WTC11 (cell line): ENCODE data around the gene TFEB. TPM values are rescaled to one million over a fixed set of nuclear protein-coding genes. Genes with fewer than 3 reads are reported as not detected.

ENCODE experiments used
- ATAC-seq: fragments of 200-7000 bp; cut with Tn5 transposase; 2 replicates; pipeline ENCODE4 v1.10.0; 2021; ENCODE audit warnings: mild to moderate bottlenecking, moderate library complexity
- CTCF ChIA-PET: fragments of 300-600 bp; sonication (Branson Sonifier 250); formaldehyde crosslinking; loops from one replicate; lab custom pipeline; 2021; ENCODE audit warnings: antibody characterized with exemption; lab: Charles Lee
- POLR2A ChIA-PET: fragments of 350-600 bp; sonication (Branson Sonifier 250); formaldehyde crosslinking; loops from one replicate; lab custom pipeline; 2021; ENCODE audit warnings: antibody characterized with exemption; lab: Charles Lee
- DNase-seq: peaks from one replicate; pipeline ENCODE4 v3.0.0; 2021; ENCODE audit warnings: low spot score
- H3K27ac Mint-ChIP-seq: 2 replicates; pipeline ENCODE4 v1.8.0; 2021; ENCODE audit warnings: mixed read lengths
- H3K27me3 Mint-ChIP-seq: 2 replicates; pipeline ENCODE4 v1.8.0; 2021; ENCODE audit warnings: low read depth, mild to moderate bottlenecking, moderate library complexity, mixed read lengths
- H3K36me3 Mint-ChIP-seq: 2 replicates; pipeline ENCODE4 v1.8.0; 2021; ENCODE audit warnings: mixed read lengths
- H3K4me1 Mint-ChIP-seq: 2 replicates; pipeline ENCODE4 v1.8.0; 2022; ENCODE audit warnings: mixed read lengths
- H3K4me3 Mint-ChIP-seq: 2 replicates; pipeline ENCODE4 v1.8.0; 2021; ENCODE audit warnings: mild to moderate bottlenecking, moderate library complexity, mixed read lengths
- H3K9me3 Mint-ChIP-seq: 2 replicates; pipeline ENCODE4 v1.8.0; 2021; ENCODE audit warnings: mixed read lengths
- E2F1 ChIP-seq: sonication (generic); formaldehyde crosslinking; IDR thresholded peaks from 2 replicates; pipeline ENCODE4 v1.8.0; 2022; ENCODE audit warnings: mild to moderate bottlenecking, missing genetic modification reagents
- E2F4 ChIP-seq: sonication (generic); formaldehyde crosslinking; IDR thresholded peaks from 2 replicates; pipeline ENCODE4 v1.8.1; 2022; ENCODE audit warnings: low read depth, mild to moderate bottlenecking, moderate library complexity, missing genetic modification reagents, borderline replicate concordance
- EMX1 ChIP-seq: fragments of 250-450 bp; sonication (Bioruptor Pico); IDR thresholded peaks from 2 replicates; pipeline ENCODE4 v1.8.0; 2021; ENCODE audit warnings: mild to moderate bottlenecking
- FOXP1 ChIP-seq: sonication (generic); formaldehyde crosslinking; IDR thresholded peaks from 2 replicates; pipeline ENCODE4 v1.8.0; 2022; ENCODE audit warnings: missing genetic modification reagents, mild to moderate bottlenecking, moderate library complexity, borderline replicate concordance
- GABPB1 ChIP-seq: sonication (generic); formaldehyde crosslinking; IDR thresholded peaks from 2 replicates; pipeline ENCODE4 v1.8.1; 2023; ENCODE audit warnings: mild to moderate bottlenecking, missing genetic modification reagents
- MXD4 ChIP-seq: fragments of 250-450 bp; sonication (Bioruptor Pico); IDR thresholded peaks from 2 replicates; pipeline ENCODE4 v1.8.0; 2021; ENCODE audit warnings: mild to moderate bottlenecking, moderate library complexity, borderline replicate concordance
- NR3C1 ChIP-seq: sonication (generic); formaldehyde crosslinking; conservative IDR thresholded peaks from 2 replicates; pipeline ENCODE4 v1.8.1; 2023; ENCODE audit warnings: low read depth, mild to moderate bottlenecking, missing genetic modification reagents
- PRRX2 ChIP-seq: fragments of 250-450 bp; sonication (Bioruptor Pico); IDR thresholded peaks from 2 replicates; pipeline ENCODE4 v1.8.0; 2021; ENCODE audit warnings: mild to moderate bottlenecking
- SMAD4 ChIP-seq: sonication (generic); formaldehyde crosslinking; IDR thresholded peaks from 2 replicates; pipeline ENCODE4 v1.8.0; 2022; ENCODE audit warnings: mild to moderate bottlenecking, missing genetic modification reagents
- STAT6 ChIP-seq: sonication (generic); formaldehyde crosslinking; conservative IDR thresholded peaks from 2 replicates; pipeline ENCODE4 v1.8.1; 2023; ENCODE audit warnings: mild to moderate bottlenecking, low read depth, missing genetic modification reagents, moderate library complexity
- TP53 ChIP-seq: sonication (generic); formaldehyde crosslinking; IDR thresholded peaks from 2 replicates; pipeline ENCODE4 v1.8.1; 2023; ENCODE audit warnings: mild to moderate bottlenecking, missing genetic modification reagents
- USF2 ChIP-seq: sonication (generic); formaldehyde crosslinking; IDR thresholded peaks from 2 replicates; pipeline ENCODE4 v1.8.1; 2023; ENCODE audit warnings: mild to moderate bottlenecking, missing genetic modification reagents, moderate library complexity
- ZNF121 ChIP-seq: sonication (generic); formaldehyde crosslinking; IDR thresholded peaks from 2 replicates; pipeline ENCODE4 v1.8.0; 2023; ENCODE audit warnings: missing genetic modification reagents
- ZNF263 ChIP-seq: sonication (generic); formaldehyde crosslinking; IDR thresholded peaks from 2 replicates; pipeline ENCODE4 v1.8.1; 2022; ENCODE audit warnings: low read depth, mild to moderate bottlenecking, moderate library complexity, missing genetic modification reagents
- ZNF317 ChIP-seq: sonication (generic); formaldehyde crosslinking; IDR thresholded peaks from 2 replicates; pipeline ENCODE4 v1.8.1; 2023; ENCODE audit warnings: low read depth, mild to moderate bottlenecking, moderate library complexity, missing genetic modification reagents, borderline replicate concordance
- ZNF423 ChIP-seq: fragments of 250-450 bp; sonication (Bioruptor Pico); IDR thresholded peaks from 2 replicates; pipeline ENCODE4 v2.1.2; 2022; ENCODE audit warnings: mild to moderate bottlenecking, moderate library complexity
- total RNA-seq: library from RNA; stranded (reverse); gene quantifications from 3 replicates; pipeline ENCODE4 v1.2.3, GENCODE V29; 2021

The TFEB gene
- total RNA-seq, 1 experiment from 2014 or later: 3.9 TPM

GRCh38 chr6:41723530-41724227, 11.7 kb downstream of the TFEB start:
- Mint-ChIP-seq H3K27ac (peak overlapping the region; percentile 60; the same call in 1 of the 2 replicates), H3K27me3 (no peaks in the 10 kb centered on the region), H3K9me3 (no peaks in the 10 kb centered on the region), H3K4me1 (peaks cover 23% of the 10 kb centered on the region), H3K36me3 (no peaks in the 10 kb centered on the region), H3K4me3 (no peak overlapping the region)
- ChIA-PET POLR2A (interaction anchor here (1.0 kb wide), 1 partner anchor 11 kb away, joined by 4 read pairs; no protein-coding TSS in a partner anchor), CTCF (interaction anchor here (1.3 to 2.0 kb wide), 5 partner anchors 10 to 64 kb away, joined by 3 to 11 read pairs (median 7); partner anchors contain the start of gene TOMM6)
- DNase-seq (peak; percentile 36), ATAC-seq (peak; percentile 86)
- TF ChIP-seq ZNF263 (CRISPR knock-in tag) (0 out of 2 replicates have a peak, but pooled peaks have one; percentile 27), TP53 (CRISPR knock-in tag) (no peak), GABPB1 (peak; percentile 79), ZNF317 (no peak), ZNF121 (CRISPR knock-in tag) (no peak)

- Mint-ChIP-seq H3K4me3 (no peak overlapping the region), H3K36me3 (no peaks in the 10 kb centered on the region), H3K27me3 (no peaks in the 10 kb centered on the region), H3K4me1 (peaks cover 17% of the 10 kb centered on the region), H3K9me3 (no peaks in the 10 kb centered on the region), H3K27ac (no peak overlapping the region)
- CTCF ChIA-PET: interaction anchor here (1.2 to 2.0 kb wide), 6 partner anchors 11 to 65 kb away, joined by 3 to 11 read pairs (median 6); partner anchors contain the start of genes FRS3 and TOMM6
- ATAC-seq (no peak), DNase-seq (no peak)
- POLR2A ChIA-PET: interaction anchor here (1.0 kb wide), 1 partner anchor 11 kb away, joined by 4 read pairs; no protein-coding TSS in a partner anchor
- TF ChIP-seq NR3C1 (CRISPR knock-in tag) (no peak), PRRX2 (CRISPR knock-in tag) (no peak)
Measured at GRCh38 chr6:41722969-41723529, 12.4 kb downstream of the TFEB start.

- DNase-seq: no peak
- Mint-ChIP-seq H3K4me3 (no peak overlapping the region), H3K36me3 (no peaks in the 10 kb centered on the region), H3K27me3 (no peaks in the 10 kb centered on the region), H3K4me1 (peaks cover 16% of the 10 kb centered on the region), H3K9me3 (no peaks in the 10 kb centered on the region), H3K27ac (no peak overlapping the region)
- TF ChIP-seq E2F4 (CRISPR knock-in tag) (no peak), ZNF423 (CRISPR knock-in tag) (no peak), E2F1 (CRISPR knock-in tag) (no peak), MXD4 (CRISPR knock-in tag) (no peak)
- POLR2A ChIA-PET: no interaction called here
- CTCF ChIA-PET: interaction anchor here (1.1 to 2.0 kb wide), 3 partner anchors 15 to 354 kb away, joined by 3 to 11 read pairs (median 3); partner anchors contain the start of gene FRS3
- ATAC-seq: no peak
Measured at GRCh38 chr6:41721414-41721813, 14.0 kb downstream of the TFEB start.

DNA sequence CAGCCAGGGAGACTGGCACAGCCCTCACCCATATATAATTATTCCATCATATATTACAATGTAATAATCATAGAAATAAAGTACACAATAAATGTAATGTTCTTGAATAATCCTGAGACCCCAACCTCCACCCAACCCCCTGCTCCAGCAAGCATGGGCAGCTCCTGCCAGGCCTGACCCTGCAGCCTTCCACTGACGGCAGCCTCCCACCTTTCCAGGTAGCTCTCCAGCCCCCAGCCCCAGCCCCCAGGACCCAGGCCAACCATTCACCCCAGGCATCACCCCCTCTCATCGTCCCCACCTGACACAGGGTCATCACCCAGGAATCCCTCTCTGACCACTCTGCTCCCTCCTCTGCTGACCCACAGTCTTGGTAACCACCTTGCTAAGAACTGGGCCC, 14.6 kb downstream of the TFEB start:
- CTCF ChIA-PET: interaction anchor here (1.3 to 6.6 kb wide), 3 partner anchors 8 to 66 kb away, joined by 5 to 39 read pairs (median 8); partner anchors contain the start of gene TOMM6
- ATAC-seq (no peak), DNase-seq (no peak)
- Mint-ChIP-seq H3K4me3 (no peak overlapping the region), H3K9me3 (no peaks in the 10 kb centered on the region), H3K36me3 (no peaks in the 10 kb centered on the region), H3K4me1 (peaks cover 16% of the 10 kb centered on the region), H3K27me3 (no peaks in the 10 kb centered on the region), H3K27ac (no peak overlapping the region)
- POLR2A ChIA-PET: no interaction called here
- TF ChIP-seq FOXP1 (CRISPR knock-in tag): no peak
- no peak for TF ChIP-seq SMAD4
- TF ChIP-seq EMX1 (CRISPR knock-in tag): no peak
- no peak for TF ChIP-seq STAT6 (CRISPR knock-in tag)
- no peak for TF ChIP-seq USF2 (CRISPR knock-in tag)
